Right ventricle myocardium superior (tissue), 1 donor: ENCODE results near the gene CTSL. TPM values are rescaled to one million over a fixed set of nuclear protein-coding genes. Genes with fewer than 3 reads are reported as not detected.
"Not testable (repeated sequence)": the region's sequence is repeated elsewhere in the genome, so short reads cannot be mapped to it uniquely, and the experiment has no call there.

Experiments used
- ATAC-seq: fragments of 200-7000 bp; cut with Tn5 transposase; one replicate; pipeline ENCODE4 v1.9.1; 2020; ENCODE audit warnings: mild to moderate bottlenecking; ENCODE audit not compliant: poor library complexity
- DNase-seq: peaks from one replicate; pipeline ENCODE4 v3.0.0-alpha.2; 2020
- intact Hi-C: fragments of 100-400 bp; cut with DNase I; formaldehyde crosslinking; loops from one replicate; pipeline ENCODE4 v1.11.2; 2022
- total RNA-seq: library from RNA; stranded (reverse); fragmentation: NEBNext Ultra II Directional; extraction: Animal tissue kit (Norgen Biotek cat#: 25700); gene quantifications from one replicate; pipeline ENCODE4 v1.2.1, GENCODE V29; 2021
- donor health status: DM: no; HTN: yes; CAD: no; lungs with severe emphysema.

Gene CTSL
- total RNA-seq, 1 donor from 2014 or later, result 142 TPM

DNA sequence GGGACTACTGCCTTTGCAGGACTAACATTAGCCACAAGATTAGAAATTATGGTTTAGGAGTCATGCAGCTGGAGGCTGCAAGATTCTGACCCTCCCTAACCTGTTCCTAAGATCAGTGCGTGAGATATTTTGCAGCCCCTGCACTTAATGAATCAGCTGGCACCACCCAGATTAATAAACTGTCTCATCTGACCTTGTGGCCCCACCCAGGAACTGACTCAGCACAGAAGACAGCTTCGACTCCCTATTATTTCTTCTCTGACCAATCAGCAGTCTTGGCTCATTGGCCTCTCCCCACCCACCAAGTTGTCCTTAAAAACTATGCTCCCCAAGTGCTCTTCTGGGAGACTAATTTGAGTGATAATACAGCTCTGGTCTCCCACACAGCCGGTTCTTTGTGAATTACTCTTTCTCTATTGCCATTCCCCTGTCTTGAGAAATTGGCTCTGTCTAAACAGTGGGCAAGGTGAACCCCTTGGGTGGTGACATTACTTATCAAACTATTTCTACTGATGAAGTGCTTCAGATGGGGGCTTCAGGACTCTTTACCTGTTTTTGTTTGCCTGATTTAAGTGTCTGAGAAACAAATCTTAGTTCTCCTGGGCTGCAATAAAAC, 17.0 kb downstream of the CTSL start:
- no peak for ATAC-seq
- DNase-seq, result no peak
- intact Hi-C loops, result no loop called here

GRCh38 chr9:87744247-87744646, 18.3 kb downstream of the CTSL start:
- intact Hi-C loops, ATAC-seq, DNase-seq: not testable (repeated sequence)

DNA sequence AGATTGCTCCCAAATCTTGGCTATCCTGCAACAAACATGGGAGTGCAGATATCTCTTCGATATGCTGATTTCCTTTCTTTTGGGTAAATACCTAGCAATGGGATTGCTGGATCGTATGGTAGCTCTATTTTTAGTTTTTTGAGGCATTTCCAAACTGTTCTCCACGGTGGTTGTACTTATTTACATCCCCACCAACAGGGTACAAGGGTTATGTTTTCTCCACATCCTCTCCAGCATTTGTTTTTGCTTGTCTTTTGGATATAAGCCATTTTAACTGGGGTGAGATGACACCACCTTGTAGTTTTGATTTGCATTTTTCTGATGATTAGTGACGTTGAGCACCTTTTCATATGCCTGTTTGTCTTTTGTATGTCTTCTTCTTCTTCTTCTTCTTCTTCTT, 20.3 kb downstream of the CTSL start:
- ATAC-seq (no peak), DNase-seq (no peak)
- intact Hi-C loops, result no loop called here

DNA sequence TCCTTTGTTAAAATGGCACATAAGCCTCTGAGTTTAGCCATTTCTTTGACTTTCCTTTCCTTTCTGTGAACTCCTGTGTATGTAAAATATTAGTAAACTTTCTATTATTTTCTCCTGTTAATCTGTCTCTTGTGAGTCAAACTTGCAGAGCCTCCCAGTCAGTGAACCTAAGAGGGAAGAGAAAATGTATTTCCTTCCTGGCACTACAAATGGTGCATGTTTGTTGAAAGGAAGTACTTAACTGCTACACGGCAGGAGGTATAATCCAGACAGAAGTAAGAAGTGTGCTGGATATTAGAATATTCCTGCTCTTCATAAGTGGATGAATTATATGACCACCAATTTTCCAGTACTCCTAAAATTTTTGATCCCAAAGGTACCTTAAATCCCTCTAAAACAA, 23.0 kb downstream of the CTSL start:
- ATAC-seq (no peak), DNase-seq (no peak)
- intact Hi-C loops, result no loop called here

DNA sequence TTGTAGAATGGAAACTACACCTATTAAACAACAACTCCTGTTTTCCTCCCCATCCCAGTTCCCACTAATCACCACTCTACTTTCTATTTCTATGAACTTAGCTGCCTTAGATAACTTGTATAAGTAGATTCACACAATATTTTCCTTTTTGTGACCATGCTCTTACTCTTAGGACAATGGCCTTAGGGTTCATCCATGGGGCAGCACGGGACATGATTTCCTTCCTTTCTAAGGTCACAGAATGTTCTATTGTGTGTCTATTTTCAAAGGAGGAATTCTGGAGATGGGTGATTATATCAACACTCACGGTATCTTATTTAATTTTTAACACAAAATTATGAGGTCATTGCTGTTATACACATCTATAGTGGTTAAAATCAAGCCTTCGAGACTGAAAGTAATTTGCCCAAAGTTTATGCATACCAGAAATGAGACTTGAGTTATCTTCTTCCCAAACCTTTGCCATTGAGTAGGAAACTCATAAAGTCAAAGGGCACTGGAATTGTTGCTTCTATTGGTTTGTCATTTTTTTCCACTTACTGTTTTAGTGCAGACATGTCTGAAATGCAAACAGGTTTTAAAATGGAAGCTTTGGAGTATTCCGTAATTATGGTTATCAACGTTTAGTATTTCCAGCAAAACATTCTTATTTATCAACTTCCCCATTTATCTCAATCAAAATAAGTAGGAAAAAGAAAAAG, 23.6 kb downstream of the CTSL start:
- DNase-seq (no peak), ATAC-seq (no peak)
- intact Hi-C loops, result no loop called here

DNA sequence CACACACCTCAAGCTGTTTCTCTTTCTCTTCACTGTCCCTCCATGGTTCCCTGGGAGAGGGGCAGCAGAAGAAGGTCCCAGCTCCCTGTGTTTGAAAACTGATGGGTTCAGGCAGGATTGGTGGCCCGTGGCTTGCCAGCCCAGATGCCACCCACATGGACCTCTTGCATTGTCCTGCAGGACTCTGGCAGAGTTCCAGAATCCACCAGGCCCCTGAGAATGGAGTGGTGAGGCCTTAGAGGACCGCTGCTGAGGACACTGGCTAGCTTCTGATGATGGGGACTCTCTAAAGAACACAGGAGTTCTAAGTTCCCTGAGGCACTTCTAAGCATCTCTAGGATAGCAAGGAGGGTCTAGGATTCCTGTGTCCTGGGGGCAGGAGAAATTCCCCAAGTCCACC, 24.8 kb downstream of the CTSL start:
- intact Hi-C loops, result no loop called here
- no peak for DNase-seq
- ATAC-seq, result no peak

GRCh38 chr9:87751423-87751822, 25.5 kb downstream of the CTSL start:
- intact Hi-C loops, result no loop called here
- no peak for DNase-seq
- no peak for ATAC-seq

DNA sequence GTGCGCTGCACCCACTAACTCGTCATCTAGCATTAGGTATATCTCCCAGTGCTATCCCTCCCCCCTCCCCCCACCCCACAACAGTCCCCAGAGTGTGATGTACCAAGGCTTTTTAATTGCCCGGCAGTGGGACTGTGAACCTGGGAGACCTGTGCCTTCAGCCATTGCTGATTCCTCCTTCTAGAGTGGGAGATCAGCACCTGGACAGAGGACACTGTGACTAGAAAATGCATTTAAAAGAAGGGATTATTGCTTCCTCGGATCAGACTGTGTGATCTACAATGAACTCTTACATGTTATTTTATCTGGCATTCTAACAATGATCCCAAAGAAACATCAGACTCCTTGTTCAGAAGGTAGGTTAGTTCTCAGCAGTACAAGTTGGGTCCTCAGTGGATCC, 25.9 kb downstream of the CTSL start:
- ATAC-seq (no peak), DNase-seq (no peak)
- intact Hi-C loops, result no loop called here

DNA sequence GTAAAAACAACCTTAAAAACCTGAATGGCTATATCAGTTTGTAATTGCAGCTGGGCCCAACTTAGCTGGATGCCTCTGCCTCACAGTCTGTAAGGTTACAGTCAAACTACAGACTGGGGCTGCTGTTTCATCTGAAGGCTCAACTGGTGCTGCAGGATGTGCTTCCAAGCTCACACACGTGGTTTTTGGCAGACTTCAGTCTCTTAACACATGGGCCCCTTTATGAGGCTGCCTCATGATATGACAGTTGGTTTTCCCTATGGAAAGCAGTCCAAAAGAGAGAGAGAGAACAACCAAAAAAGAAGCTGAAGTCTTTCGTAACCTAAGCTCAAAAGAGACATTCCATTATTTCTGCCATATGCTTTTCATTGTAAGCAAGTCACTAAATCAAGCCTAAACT, 27.4 kb downstream of the CTSL start:
- intact Hi-C loops, result no loop called here
- ATAC-seq (no peak), DNase-seq (no peak)

GRCh38 chr9:87758330-87758729, 32.4 kb downstream of the CTSL start:
- intact Hi-C loops, ATAC-seq, DNase-seq: not testable (repeated sequence)

DNA sequence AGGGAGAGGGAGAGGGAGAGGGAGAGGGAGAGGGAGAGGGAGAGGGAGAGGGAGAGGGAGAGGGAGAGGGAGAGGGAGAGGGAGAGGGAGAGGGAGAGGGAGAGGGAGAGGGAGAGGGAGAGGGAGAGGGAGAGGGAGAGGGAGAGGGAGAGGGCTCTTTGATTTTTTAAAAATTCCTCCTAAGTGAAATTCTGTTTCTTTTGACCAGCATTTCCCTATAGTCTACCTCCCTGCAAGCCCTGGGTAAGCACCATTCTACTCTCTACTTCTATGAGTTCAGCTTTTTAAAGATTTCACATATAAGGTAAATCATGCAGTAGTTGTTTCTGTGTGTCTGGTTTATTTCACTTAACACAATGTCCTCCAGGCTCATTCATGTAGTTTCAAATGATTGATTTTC, 34.1 kb downstream of the CTSL start:
- DNase-seq, intact Hi-C loops, ATAC-seq: not testable (repeated sequence)

- intact Hi-C loops, result no loop called here
- ATAC-seq (no peak), DNase-seq (no peak)
Observed at GRCh38 chr9:87760529-87760928, 34.6 kb downstream of the CTSL start.

DNA sequence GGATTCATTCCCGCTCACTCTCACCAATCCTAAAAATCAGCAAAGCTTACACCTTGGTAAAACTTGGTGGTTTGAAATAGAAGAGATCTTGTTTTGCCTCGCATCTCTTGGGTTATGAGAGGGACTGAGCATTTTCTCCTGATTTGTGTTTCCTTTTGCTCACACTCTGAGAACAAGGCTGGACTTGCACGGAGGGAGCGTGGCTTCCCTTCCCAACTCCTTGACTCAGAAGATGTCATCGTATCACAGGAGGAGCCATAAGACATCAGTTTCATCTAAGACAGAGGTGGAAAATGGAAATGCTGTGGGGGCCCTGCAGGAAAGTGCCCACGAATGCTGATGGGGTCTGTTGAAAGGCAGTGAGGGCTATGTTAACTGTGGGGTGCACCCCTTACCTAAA, 37.4 kb downstream of the CTSL start:
- intact Hi-C loops, result no loop called here
- ATAC-seq (no peak), DNase-seq (no peak)

- no peak for DNase-seq
- intact Hi-C loops, result no loop called here
- ATAC-seq, result no peak
Observed at GRCh38 chr9:87765521-87765920, 39.6 kb downstream of the CTSL start.

- DNase-seq (no peak), ATAC-seq (no peak)
- intact Hi-C loops, result no loop called here
Observed at GRCh38 chr9:87766697-87767096, 40.8 kb downstream of the CTSL start.

GRCh38 chr9:87770616-87771315, 44.8 kb downstream of the CTSL start:
- DNase-seq (no peak), ATAC-seq (no peak)
- intact Hi-C loops, result no loop called here

DNA sequence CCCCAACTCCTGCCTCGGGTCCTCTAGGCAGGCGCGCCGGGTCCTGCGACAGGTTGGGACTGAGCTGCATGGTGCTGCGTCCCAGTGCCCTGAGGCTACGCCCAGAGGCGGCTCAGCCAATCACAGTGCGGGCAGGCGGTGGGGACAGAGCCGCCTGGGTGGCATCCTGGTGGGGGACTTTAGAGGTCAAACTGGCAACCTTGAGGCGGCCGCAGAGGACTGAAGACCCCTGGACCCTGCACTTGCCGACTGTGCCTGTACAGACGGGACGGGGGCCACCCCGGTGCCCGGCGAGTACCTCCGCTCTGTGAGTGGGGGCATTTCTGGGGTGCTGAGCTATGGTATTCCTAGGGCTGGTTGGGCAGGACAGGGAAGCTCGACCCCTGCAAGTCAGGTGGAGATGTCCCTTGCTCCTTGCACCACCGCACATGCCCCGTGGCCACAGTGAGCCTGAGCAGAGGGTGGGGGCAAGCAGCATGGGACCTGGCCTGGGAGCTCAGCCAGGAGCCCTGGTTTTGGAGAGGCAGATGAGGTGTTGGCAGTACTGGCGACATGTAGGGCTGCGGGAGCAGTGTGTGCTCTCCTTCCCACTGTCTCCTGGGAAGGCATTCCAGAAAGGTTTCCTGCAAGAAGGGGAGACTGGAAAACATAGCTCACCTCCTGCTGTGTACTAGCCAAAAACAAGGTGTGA, 45.5 kb downstream of the CTSL start:
- ATAC-seq (peak; percentile 95), DNase-seq (peak; percentile 61)
- intact Hi-C loops, result no loop called here

- DNase-seq (no peak), ATAC-seq (no peak)
- intact Hi-C loops, result no loop called here
Observed at GRCh38 chr9:87776481-87777379, 50.8 kb downstream of the CTSL start.

DNA sequence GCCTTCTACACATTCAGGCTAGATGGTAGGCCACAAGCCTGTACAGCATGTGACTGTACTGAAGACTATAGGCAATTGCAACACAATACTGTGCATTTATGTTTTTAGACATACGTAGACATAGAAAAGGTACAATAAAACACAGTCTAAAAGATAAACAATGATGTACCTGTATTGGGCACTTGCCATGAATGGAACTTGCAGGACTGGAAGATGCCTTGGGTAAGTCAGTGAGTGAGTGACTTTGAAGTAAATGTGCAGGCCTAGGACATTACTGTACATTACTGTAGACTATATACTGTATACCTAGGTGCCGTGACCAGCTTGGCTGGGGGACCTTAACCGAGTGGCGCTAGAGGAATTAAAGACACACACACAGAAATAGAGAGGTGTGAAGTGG, 53.1 kb downstream of the CTSL start:
- intact Hi-C loops, result no loop called here
- no peak for DNase-seq
- no peak for ATAC-seq
